Activated T-helper 2 cell treated with anti-CD3 and anti-CD28 coated beads, Interferon-gamma antibody, Interleukin-2, Interleukin-4, amounts not matched to agents 10 μg/mL and 5 μg/mL and 100 μg/mL, durations not matched to agents 14 hours and 24 hours and 36 hours (primary cell): ENCODE measurements around the gene SPINT3. TPM values are rescaled to one million over a fixed set of nuclear protein-coding genes. Genes with fewer than 3 reads are reported as not detected.

Source experiments
- DNase-seq: peaks from one replicate; pipeline ENCODE4 v3.0.0; 2021; ENCODE audit warnings: low spot score
- H3K27ac Mint-ChIP-seq: one replicate; pipeline ENCODE4 v1.8.0; 2021; ENCODE audit warnings: mixed read lengths
- H3K27me3 Mint-ChIP-seq: one replicate; pipeline ENCODE4 v1.8.0; 2021; ENCODE audit warnings: low read depth, mixed read lengths
- H3K36me3 Mint-ChIP-seq: one replicate; pipeline ENCODE4 v1.8.0; 2021; ENCODE audit warnings: low read depth, mixed read lengths
- H3K4me1 Mint-ChIP-seq: one replicate; pipeline ENCODE4 v1.8.0; 2021; ENCODE audit warnings: low read depth, mixed read lengths
- H3K4me3 Mint-ChIP-seq: one replicate; pipeline ENCODE4 v1.8.0; 2021; ENCODE audit warnings: low read depth, mild to moderate bottlenecking, moderate library complexity, mixed read lengths
- H3K9me3 Mint-ChIP-seq: one replicate; pipeline ENCODE4 v1.8.0; 2021; ENCODE audit warnings: mixed read lengths
- intact Hi-C: fragments of 100-400 bp; cut with micrococcal nuclease; formaldehyde crosslinking; loops from one replicate; pipeline ENCODE4 v1.15.1; 2023
- total RNA-seq: library from RNA; stranded (reverse); gene quantifications from 2 replicates; pipeline ENCODE4 v1.2.3, GENCODE V29; 2022

The SPINT3 gene
- total RNA-seq, 1 donor from 2014 or later: not detected

GRCh38 chr20:45523821-45524220 lies 8.4 kb upstream of the SPINT3 start:
- H3K4me3 Mint-ChIP-seq: no peak overlapping the region
- H3K36me3 Mint-ChIP-seq: no peaks in the 10 kb centered on the region
- H3K27me3 Mint-ChIP-seq: peaks cover 21% of the 10 kb centered on the region
- H3K9me3 Mint-ChIP-seq: no peaks in the 10 kb centered on the region
- intact Hi-C loops: no loop called here
- DNase-seq: no peak
- H3K27ac Mint-ChIP-seq: no peak overlapping the region
- no peaks in the 10 kb centered on the region for H3K4me1 Mint-ChIP-seq

DNA sequence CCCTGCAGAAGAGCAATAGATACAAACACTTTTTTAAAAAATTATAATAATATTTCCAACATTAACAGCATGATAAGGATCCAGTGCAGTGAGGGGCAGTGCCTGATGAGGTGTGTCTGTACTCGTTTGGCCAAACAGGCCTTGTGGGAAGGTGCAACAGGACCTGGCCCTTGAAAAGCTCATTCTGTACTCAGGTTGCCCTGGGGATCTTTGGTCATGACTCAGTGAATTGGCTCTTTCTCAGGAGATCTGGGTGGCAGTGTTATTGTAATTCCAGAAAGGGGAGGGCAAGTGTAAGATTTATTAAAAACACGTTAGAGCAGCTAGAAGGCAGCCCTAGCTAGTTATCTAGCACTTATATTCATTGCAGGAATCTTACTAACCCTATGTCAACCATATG lies 2.9 kb upstream of the SPINT3 start:
- H3K4me3 Mint-ChIP-seq: no peak overlapping the region
- intact Hi-C loops: no loop called here
- H3K9me3 Mint-ChIP-seq: no peaks in the 10 kb centered on the region
- no peaks in the 10 kb centered on the region for H3K36me3 Mint-ChIP-seq
- no peak overlapping the region for H3K27ac Mint-ChIP-seq
- peaks cover 22% of the 10 kb centered on the region for H3K27me3 Mint-ChIP-seq
- DNase-seq: no peak
- no peaks in the 10 kb centered on the region for H3K4me1 Mint-ChIP-seq

GRCh38 chr20:45510242-45510862 lies 5.1 kb downstream of the SPINT3 start:
- Mint-ChIP-seq H3K4me3 (no peak overlapping the region), H3K27ac (no peak overlapping the region), H3K4me1 (peaks cover 14% of the 10 kb centered on the region), H3K36me3 (no peaks in the 10 kb centered on the region), H3K27me3 (peaks cover 32% of the 10 kb centered on the region), H3K9me3 (no peaks in the 10 kb centered on the region)
- intact Hi-C loops: no loop called here
- DNase-seq: no peak

GRCh38 chr20:45509091-45509490 lies 6.3 kb downstream of the SPINT3 start:
- Mint-ChIP-seq H3K4me3 (no peak overlapping the region), H3K4me1 (peaks cover 14% of the 10 kb centered on the region), H3K27me3 (peaks cover 29% of the 10 kb centered on the region), H3K9me3 (no peaks in the 10 kb centered on the region), H3K36me3 (no peaks in the 10 kb centered on the region), H3K27ac (no peak overlapping the region)
- no peak for DNase-seq
- intact Hi-C loops: no loop called here

DNA sequence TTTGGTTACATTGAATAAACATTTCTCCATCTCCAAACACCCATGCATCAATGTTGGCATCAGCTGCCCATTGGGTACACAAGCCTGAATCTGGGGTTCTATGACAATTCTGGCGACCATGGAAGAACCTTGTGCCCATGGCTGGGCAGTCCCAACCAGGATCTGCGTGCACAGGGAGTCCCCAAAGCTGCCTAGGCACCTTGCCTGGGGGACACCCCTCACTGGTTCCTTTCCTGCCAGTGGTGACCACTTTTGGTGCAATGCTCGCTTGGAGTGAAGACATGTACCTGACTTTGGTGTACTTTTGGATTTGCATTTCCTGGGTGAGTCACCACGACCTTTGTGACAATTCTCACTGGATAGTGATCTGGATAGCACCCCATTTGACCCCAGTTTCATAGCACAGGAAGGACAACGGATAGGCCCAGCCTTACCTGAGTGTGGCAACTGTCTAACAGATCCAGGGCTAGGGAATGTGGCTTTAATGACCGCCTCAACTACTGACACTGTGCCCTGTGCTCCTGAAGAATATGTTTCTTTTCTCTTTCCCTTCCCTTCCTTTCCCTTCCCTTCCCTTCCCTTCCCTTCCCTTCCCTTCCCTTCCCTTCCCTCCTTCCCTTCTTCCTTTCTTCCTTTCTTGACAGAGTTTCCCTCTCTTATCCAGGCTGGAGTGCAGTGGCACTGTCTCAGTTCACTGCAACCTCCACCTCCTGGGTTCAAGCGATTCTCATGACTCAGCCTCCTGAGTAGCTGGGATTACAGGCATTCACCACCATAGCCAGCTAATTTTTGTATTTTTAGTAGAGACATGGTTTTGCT lies 7.1 kb downstream of the SPINT3 start:
- Mint-ChIP-seq H3K27ac (no peak overlapping the region), H3K9me3 (no peaks in the 10 kb centered on the region), H3K4me1 (peaks cover 14% of the 10 kb centered on the region), H3K27me3 (peaks cover 30% of the 10 kb centered on the region), H3K36me3 (no peaks in the 10 kb centered on the region), H3K4me3 (no peak overlapping the region)
- intact Hi-C loops: no loop called here
- no peak for DNase-seq

- peaks cover 14% of the 10 kb centered on the region for H3K4me1 Mint-ChIP-seq
- H3K4me3 Mint-ChIP-seq: no peak overlapping the region
- H3K36me3 Mint-ChIP-seq: no peaks in the 10 kb centered on the region
- intact Hi-C loops: loop anchor here (2.0 kb wide), 1 partner anchor 246 kb away; no protein-coding TSS in a partner anchor
- H3K27ac Mint-ChIP-seq: no peak overlapping the region
- peaks cover 27% of the 10 kb centered on the region for H3K27me3 Mint-ChIP-seq
- no peak for DNase-seq
- H3K9me3 Mint-ChIP-seq: no peaks in the 10 kb centered on the region
Observed at GRCh38 chr20:45507011-45507820, 8.2 kb downstream of the SPINT3 start.

- Mint-ChIP-seq H3K27ac (no peak overlapping the region), H3K9me3 (no peaks in the 10 kb centered on the region), H3K36me3 (no peaks in the 10 kb centered on the region), H3K27me3 (peaks cover 31% of the 10 kb centered on the region), H3K4me1 (peaks cover 14% of the 10 kb centered on the region), H3K4me3 (no peak overlapping the region)
- DNase-seq: no peak
- intact Hi-C loops: loop anchor here (2.0 kb wide), 1 partner anchor 246 kb away; no protein-coding TSS in a partner anchor
Observed at GRCh38 chr20:45506398-45506797, 9.0 kb downstream of the SPINT3 start.

GRCh38 chr20:45503403-45503802 lies 12.0 kb downstream of the SPINT3 start:
- no peak for DNase-seq
- intact Hi-C loops: no loop called here
- H3K4me3 Mint-ChIP-seq: no peak overlapping the region
- no peak overlapping the region for H3K27ac Mint-ChIP-seq
- H3K9me3 Mint-ChIP-seq: no peaks in the 10 kb centered on the region
- H3K27me3 Mint-ChIP-seq: peaks cover 24% of the 10 kb centered on the region
- peaks cover 14% of the 10 kb centered on the region for H3K4me1 Mint-ChIP-seq
- H3K36me3 Mint-ChIP-seq: no peaks in the 10 kb centered on the region

GRCh38 chr20:45502561-45502960 lies 12.9 kb downstream of the SPINT3 start:
- Mint-ChIP-seq H3K9me3 (no peaks in the 10 kb centered on the region), H3K4me3 (no peak overlapping the region), H3K27me3 (peaks cover 23% of the 10 kb centered on the region), H3K36me3 (no peaks in the 10 kb centered on the region), H3K4me1 (peaks cover 9% of the 10 kb centered on the region), H3K27ac (no peak overlapping the region)
- intact Hi-C loops: no loop called here
- no peak for DNase-seq

DNA sequence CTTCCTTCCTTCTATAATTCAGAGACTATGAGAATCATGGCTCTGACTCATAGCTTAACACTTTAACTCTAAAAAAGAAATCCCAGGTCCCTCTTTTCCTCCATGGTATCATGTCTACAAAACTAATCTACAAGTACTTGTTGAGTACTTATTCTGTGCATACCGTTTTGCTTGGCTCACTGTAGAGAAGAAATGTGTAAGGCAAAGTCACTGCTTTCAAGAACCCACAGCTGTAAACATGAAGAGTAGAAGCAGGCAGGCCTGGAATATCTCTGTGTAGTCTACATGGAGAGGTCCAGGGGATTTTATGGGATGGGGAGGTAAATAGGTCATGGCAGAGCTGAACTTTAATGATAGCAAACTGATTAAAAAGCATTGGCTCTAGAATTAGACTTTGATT lies 13.8 kb downstream of the SPINT3 start:
- H3K4me1 Mint-ChIP-seq: peaks cover 2% of the 10 kb centered on the region
- no peak for DNase-seq
- intact Hi-C loops: no loop called here
- no peak overlapping the region for H3K4me3 Mint-ChIP-seq
- H3K27ac Mint-ChIP-seq: no peak overlapping the region
- H3K27me3 Mint-ChIP-seq: peaks cover 23% of the 10 kb centered on the region
- no peaks in the 10 kb centered on the region for H3K36me3 Mint-ChIP-seq
- H3K9me3 Mint-ChIP-seq: no peaks in the 10 kb centered on the region

DNA sequence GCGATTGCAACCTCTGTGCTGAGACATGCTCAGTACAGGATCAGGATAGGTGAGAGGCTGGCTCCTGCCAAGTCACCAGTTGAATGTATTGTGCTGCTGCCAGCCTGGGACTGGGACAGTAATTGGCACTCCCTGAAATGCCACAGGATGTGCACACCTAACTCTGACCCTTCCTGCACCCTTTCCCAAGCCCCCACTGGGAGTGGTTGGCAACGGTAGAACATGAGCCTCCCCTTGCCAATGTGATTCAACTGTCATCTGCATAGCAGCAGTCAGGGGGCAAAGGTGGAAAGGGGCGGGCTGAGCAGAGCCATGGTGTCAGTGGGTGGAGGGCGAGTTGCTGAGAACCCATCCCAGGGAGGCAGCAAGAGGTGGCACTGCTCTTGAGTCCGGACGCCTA lies 15.4 kb downstream of the SPINT3 start:
- no peak overlapping the region for H3K4me3 Mint-ChIP-seq
- no peaks in the 10 kb centered on the region for H3K9me3 Mint-ChIP-seq
- intact Hi-C loops: no loop called here
- no peak overlapping the region for H3K27ac Mint-ChIP-seq
- H3K36me3 Mint-ChIP-seq: no peaks in the 10 kb centered on the region
- no peaks in the 10 kb centered on the region for H3K4me1 Mint-ChIP-seq
- peaks cover 30% of the 10 kb centered on the region for H3K27me3 Mint-ChIP-seq
- no peak for DNase-seq

DNA sequence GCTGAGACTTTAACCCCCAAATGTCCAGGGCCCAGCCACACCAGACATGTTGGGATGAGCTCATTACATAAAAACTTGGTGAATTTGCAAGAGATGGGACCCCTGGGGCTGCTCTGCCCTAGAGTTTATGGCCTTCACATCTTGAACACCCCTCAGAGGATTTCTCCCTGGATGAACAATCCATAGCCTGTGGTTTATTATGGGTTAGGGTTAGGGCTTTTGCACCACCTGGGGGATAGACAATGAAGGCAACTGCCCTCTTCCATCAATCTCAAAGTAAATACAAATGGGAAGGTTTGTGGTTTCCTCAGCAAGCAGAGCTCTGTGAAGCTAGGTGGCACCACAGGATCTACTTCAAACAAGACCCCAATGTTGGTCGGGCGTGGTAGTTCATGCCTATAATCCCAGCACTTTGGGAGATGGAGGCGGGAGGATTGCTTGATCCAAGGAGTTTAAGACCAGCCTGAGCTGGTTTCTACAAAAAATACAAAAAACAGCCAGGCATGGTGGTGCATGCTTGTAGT lies 17.4 kb downstream of the SPINT3 start:
- no peak for DNase-seq
- Mint-ChIP-seq H3K36me3 (no peaks in the 10 kb centered on the region), H3K27me3 (peaks cover 27% of the 10 kb centered on the region), H3K9me3 (no peaks in the 10 kb centered on the region), H3K4me3 (no peak overlapping the region), H3K4me1 (no peaks in the 10 kb centered on the region), H3K27ac (no peak overlapping the region)
- intact Hi-C loops: no loop called here
